HepG2 (cell line): Measurements from ENCODE around the gene SGMS1. TPM values are rescaled to one million over a fixed set of nuclear protein-coding genes. Genes with fewer than 3 reads are reported as not detected.

Experiments used
- ATAC-seq: fragments of 200-7000 bp; cut with Tn5 transposase; 3 replicates; pipeline ENCODE4 v1.9.1; 2020; ENCODE audit warnings: mild to moderate bottlenecking, moderate library complexity
- BruUV-seq: library from RNA; stranded (reverse); fragments of 400-500 nt; replicated peaks from 2 replicates; lab custom pipeline; 2021; lab: Mats Ljungman, UMichigan
- CTCF ChIA-PET: fragments of 300-600 bp; formaldehyde crosslinking; extraction: SDS; loops from one replicate; lab custom pipeline; 2021; ENCODE audit warnings: low total read pairs, inconsistent platforms, low intra/inter-chr PET ratio; lab: Yijun Ruan, JAX
- POLR2A ChIA-PET: fragments of 350-600 bp; sonication (Branson Sonifier 250); formaldehyde crosslinking; loops from one replicate; lab custom pipeline; 2020; ENCODE audit warnings: antibody characterized with exemption, inconsistent platforms; lab: Yijun Ruan, JAX
- DNase-seq: peaks from one replicate; pipeline ENCODE4 v3.0.0-alpha.2; 2015; ENCODE audit warnings: low spot score
- FAIRE-seq: peaks from 3 replicates; lab custom pipeline; 2011; peaks lifted over from hg19 to GRCh38; lab: Jason Lieb, UNC
- H2AFZ ChIP-seq: one replicate; pipeline ENCODE4 v1.6.1; 2011; ENCODE audit warnings: low read length, inconsistent platforms
- H3K27ac ChIP-seq: fragments of 300-600 bp; 3 replicates; pipeline ENCODE4 v1.8.0; 2011; ENCODE audit warnings: mixed run types, mild to moderate bottlenecking, mixed read lengths, low read length, inconsistent platforms; ENCODE audit not compliant: insufficient read depth; ENCODE audit errors: extremely low read length
- H3K27me3 ChIP-seq, 2 experiments: fragments of 200-600 bp in 1 of 2; 2 replicates in 1 of 2; 3 replicates in 1 of 2; pipeline versions ENCODE4 v1.6.0 to v1.8.0; 2011; ENCODE audit warnings: low read length in 2 of 2, mild to moderate bottlenecking in 2 of 2, moderate library complexity in 2 of 2, inconsistent platforms in 1 of 2; ENCODE audit not compliant: insufficient read depth in 2 of 2, control insufficient read depth in 1 of 2
- H3K36me3 ChIP-seq, 2 experiments: fragments of 200-600 bp in 1 of 2; replicated peaks in 1 of 2; 2 replicates in 1 of 2; 3 replicates in 1 of 2; pipeline versions ENCODE4 v1.5.1 to v1.8.0; 2011; ENCODE audit warnings: low read length in 2 of 2, inconsistent platforms in 1 of 2; ENCODE audit not compliant: insufficient read depth in 2 of 2, control insufficient read depth in 1 of 2
- H3K4me1 ChIP-seq: 2 replicates; pipeline ENCODE4 v1.5.1; 2012; ENCODE audit warnings: low read length, inconsistent platforms; ENCODE audit not compliant: insufficient read depth
- H3K4me2 ChIP-seq: 2 replicates; pipeline ENCODE4 v1.6.0; 2011; ENCODE audit warnings: low read depth, low read length, inconsistent platforms
- H3K4me3 ChIP-seq, 3 experiments: fragments of 200-600 bp in 1 of 3; sonication (generic), shearing (Covaris generic) in 1 of 3; replicated peaks in 1 of 3; 2 replicates each; pipeline ENCODE4 v1.5.1; 2011 to 2016; ENCODE audit warnings: low read length in 3 of 3, inconsistent platforms in 2 of 3, low read depth in 2 of 3, mild to moderate bottlenecking in 2 of 3, control low read depth in 1 of 3, mixed read lengths in 1 of 3; ENCODE audit not compliant: insufficient read depth in 1 of 3
- H3K79me2 ChIP-seq: one replicate; pipeline ENCODE4 v1.6.1; 2011; ENCODE audit warnings: low read length, inconsistent platforms; ENCODE audit not compliant: insufficient read depth
- H3K9ac ChIP-seq: 2 replicates; pipeline ENCODE4 v1.6.0; 2011; ENCODE audit warnings: mild to moderate bottlenecking, low read depth, low read length, inconsistent platforms; ENCODE audit not compliant: insufficient read depth
- H3K9me3 ChIP-seq: 2 replicates; pipeline ENCODE4 v1.5.1; 2012; ENCODE audit warnings: mild to moderate bottlenecking, low read length
- H4K20me1 ChIP-seq: 2 replicates; pipeline ENCODE4 v1.6.0; 2011; ENCODE audit warnings: inconsistent platforms, mild to moderate bottlenecking, low read length, moderate library complexity; ENCODE audit not compliant: insufficient read depth
- HES4 ChIP-seq: sonication (generic); formaldehyde crosslinking; IDR thresholded peaks from 2 replicates; pipeline ENCODE4 v1.9.0; 2021; ENCODE audit warnings: mild to moderate bottlenecking, missing genetic modification reagents, borderline replicate concordance
- HNRNPL ChIP-seq: fragments of 200-400 bp; formaldehyde crosslinking; IDR thresholded peaks from 2 replicates; pipeline ENCODE4 v1.6.1; 2017; ENCODE audit warnings: mild to moderate bottlenecking, low read depth, low read length
- KDM2A ChIP-seq: sonication (generic); formaldehyde crosslinking; IDR thresholded peaks from 2 replicates; pipeline ENCODE4 v1.4.0; 2020; ENCODE audit warnings: low read depth, missing genetic modification reagents, borderline replicate concordance
- MED1 ChIP-seq: sonication (generic); formaldehyde crosslinking; IDR thresholded peaks from 2 replicates; pipeline ENCODE4 v1.4.0; 2020; ENCODE audit warnings: missing genetic modification reagents
- MTA3 ChIP-seq: sonication (generic); formaldehyde crosslinking; IDR thresholded peaks from 2 replicates; pipeline ENCODE4 v1.4.0; 2020; ENCODE audit warnings: missing genetic modification reagents
- NFE2L1 ChIP-seq: sonication (generic); formaldehyde crosslinking; IDR thresholded peaks from 2 replicates; pipeline ENCODE4 v1.4.0; 2020; ENCODE audit warnings: missing genetic modification reagents, mild to moderate bottlenecking, borderline replicate concordance
- SKI ChIP-seq: fragments of 450-650 bp; IDR thresholded peaks from one replicate; pipeline ENCODE4 v1.6.1; 2018; ENCODE audit warnings: mild to moderate bottlenecking; ENCODE audit not compliant: partially characterized antibody
- SNAI1 ChIP-seq: sonication (generic); formaldehyde crosslinking; IDR thresholded peaks from 2 replicates; pipeline ENCODE4 v1.5.0; 2020; ENCODE audit warnings: mild to moderate bottlenecking, missing genetic modification reagents, borderline replicate concordance
- ZNF256 ChIP-seq: sonication (generic); formaldehyde crosslinking; conservative IDR thresholded peaks from 2 replicates; pipeline ENCODE4 v1.4.0; 2020; ENCODE audit warnings: missing genetic modification reagents
- ZNF446 ChIP-seq: sonication (generic); formaldehyde crosslinking; IDR thresholded peaks from 2 replicates; pipeline ENCODE4 v1.5.0; 2020; ENCODE audit warnings: mild to moderate bottlenecking, missing genetic modification reagents
- ZNF557 ChIP-seq: sonication (generic); formaldehyde crosslinking; IDR thresholded peaks from 2 replicates; pipeline ENCODE4 v1.4.0; 2020; ENCODE audit warnings: missing genetic modification reagents
- ZNF737 ChIP-seq: sonication (generic); formaldehyde crosslinking; IDR thresholded peaks from 2 replicates; pipeline ENCODE4 v1.5.0; 2020; ENCODE audit warnings: missing genetic modification reagents, mild to moderate bottlenecking, borderline replicate concordance
- ZNF75D ChIP-seq: sonication (generic); formaldehyde crosslinking; IDR thresholded peaks from 2 replicates; pipeline ENCODE4 v1.8.1; 2023; ENCODE audit warnings: missing genetic modification reagents, mild to moderate bottlenecking, borderline replicate concordance
- ZNF768 ChIP-seq: sonication (generic); formaldehyde crosslinking; IDR thresholded peaks from 2 replicates; pipeline ENCODE4 v1.4.0; 2020; ENCODE audit warnings: missing genetic modification reagents
- WGBS: methylation state at CpG from one replicate; pipeline ENCODE4 v1.1.6; 2017; ENCODE audit warnings: low lambda C conversion rate; 5-methylcytosine and 5-hydroxymethylcytosine counted together
- in situ Hi-C: cut with HindIII; loops from 2 replicates; pipeline ENCODE4 v1.10.0; 2017; ENCODE audit warnings: low pct_unique_long_range_greater_than_20kb; ENCODE audit not compliant: extremely low pct_ligation_motif_present
- intact Hi-C: fragments of 100-400 bp; cut with micrococcal nuclease; formaldehyde crosslinking; loops from one replicate; pipeline ENCODE4 v1.10.0; 2022; ENCODE audit not compliant: unreplicated experiment
- polyA plus RNA-seq, 8 experiments: library from polyadenylated mRNA; depleted of rRNA in 3 of 8; stranded (reverse) in 7 of 8; unstranded in 1 of 8; fragments of >200 nt; fragmentation: Illumina TruSeq in 4 of 8; extraction: Trizol in 4 of 8; gene quantifications; 2 replicates each; pipeline versions ENCODE4 v1.2.1 to v1.2.3, GENCODE V29; 2011 to 2016; ENCODE audit warnings: low read depth in 4 of 8, missing spikeins in 1 of 8, mixed read lengths in 1 of 8; ENCODE audit not compliant: insufficient read depth in 1 of 8
- total RNA-seq, 5 experiments: library from RNA; depleted of rRNA; stranded (reverse); fragments of >200 nt; fragmentation: Illumina TruSeq; extraction: Trizol; gene quantifications; 2 replicates each; pipeline ENCODE4 v1.2.3, GENCODE V29; 2016; ENCODE audit warnings: low read depth in 1 of 5
- TF ChIP-seq, protein P1 (sequence below): sonication (generic); formaldehyde crosslinking; IDR thresholded peaks from 2 replicates; pipeline ENCODE4 v1.9.0; 2022; ENCODE audit warnings: low read depth, missing genetic modification reagents
- TF ChIP-seq, protein P2 (sequence below): sonication (generic); formaldehyde crosslinking; conservative IDR thresholded peaks from 2 replicates; pipeline ENCODE4 v1.8.0; 2022; ENCODE audit warnings: missing genetic modification reagents
- TF ChIP-seq, protein P3 (sequence below): sonication (generic); formaldehyde crosslinking; IDR thresholded peaks from 2 replicates; pipeline ENCODE4 v1.8.0; 2022; ENCODE audit warnings: missing genetic modification reagents, low read depth, mild to moderate bottlenecking, borderline replicate concordance

The SGMS1 gene
- total and polyA plus RNA-seq, 2 of the 13 experiments (the other 11 are each of a cell fraction or from before 2014, with no cell fraction given) = 6.5 to 15.1 TPM

DNA sequence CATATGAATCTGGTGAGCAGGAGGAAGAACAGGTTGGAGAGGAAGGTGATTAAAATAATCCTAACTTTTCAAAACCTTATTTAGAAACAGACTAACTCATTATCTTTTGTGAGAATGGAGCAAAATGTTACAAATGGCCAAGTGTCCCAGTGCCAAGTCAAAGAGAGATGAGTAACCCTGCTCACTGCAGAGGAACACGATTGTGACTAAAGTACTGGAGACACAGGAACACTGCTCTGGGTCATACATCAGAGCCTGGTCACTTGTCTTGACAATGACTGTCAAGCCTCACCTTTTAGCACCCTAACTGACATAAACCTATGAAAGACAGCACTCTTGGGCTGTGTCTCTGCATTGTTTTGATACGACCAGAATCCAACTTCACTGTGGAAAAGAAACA lies 108.8 kb downstream of the SGMS1 start:
- CTCF ChIA-PET = no interaction called here
- 0 out of 5 replicates have a peak, but pooled peaks cover 0 to 3% of the 10 kb centered on the region in 2 experiments for H3K36me3 ChIP-seq
- DNase-seq = no peak
- H2AFZ ChIP-seq = no peak overlapping the region
- H3K9me3 ChIP-seq = no peaks in the 10 kb centered on the region
- H3K79me2 ChIP-seq = peaks cover 2% of the 10 kb centered on the region
- no peak for TF ChIP-seq ZNF75D (CRISPR knock-in tag)
- TF ChIP-seq NFE2L1 (CRISPR knock-in tag) = no peak
- TF ChIP-seq ZNF737 = no peak
- TF ChIP-seq ZNF446 (CRISPR knock-in tag) = no peak
- TF ChIP-seq, protein P1, sequence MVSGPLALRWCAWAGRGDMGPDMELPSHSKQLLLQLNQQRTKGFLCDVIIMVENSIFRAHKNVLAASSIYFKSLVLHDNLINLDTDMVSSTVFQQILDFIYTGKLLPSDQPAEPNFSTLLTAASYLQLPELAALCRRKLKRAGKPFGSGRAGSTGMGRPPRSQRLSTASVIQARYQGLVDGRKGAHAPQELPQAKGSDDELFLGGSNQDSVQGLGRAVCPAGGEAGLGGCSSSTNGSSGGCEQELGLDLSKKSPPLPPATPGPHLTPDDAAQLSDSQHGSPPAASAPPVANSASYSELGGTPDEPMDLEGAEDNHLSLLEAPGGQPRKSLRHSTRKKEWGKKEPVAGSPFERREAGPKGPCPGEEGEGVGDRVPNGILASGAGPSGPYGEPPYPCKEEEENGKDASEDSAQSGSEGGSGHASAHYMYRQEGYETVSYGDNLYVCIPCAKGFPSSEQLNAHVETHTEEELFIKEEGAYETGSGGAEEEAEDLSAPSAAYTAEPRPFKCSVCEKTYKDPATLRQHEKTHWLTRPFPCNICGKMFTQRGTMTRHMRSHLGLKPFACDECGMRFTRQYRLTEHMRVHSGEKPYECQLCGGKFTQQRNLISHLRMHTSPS (CRISPR knock-in tag) = no peak
- no peak for ATAC-seq
- intact Hi-C loops = no loop called here
- no peaks in the 10 kb centered on the region for H3K27me3 ChIP-seq
- no peak overlapping the region for H3K27ac ChIP-seq
- no TSS peak for BruUV-seq
- FAIRE-seq = no peak
- H3K4me2 ChIP-seq = no peak overlapping the region
- peaks cover 31% of the 10 kb centered on the region for H3K4me1 ChIP-seq
- H3K4me3 ChIP-seq = no peak overlapping the region
- 90% methylated on average over 2 of the region's 2 CpGs for WGBS
- no peaks in the 10 kb centered on the region for H4K20me1 ChIP-seq
- POLR2A ChIA-PET = no interaction called here
- in situ Hi-C loops = no loop called here
- no peak overlapping the region for H3K9ac ChIP-seq

DNA sequence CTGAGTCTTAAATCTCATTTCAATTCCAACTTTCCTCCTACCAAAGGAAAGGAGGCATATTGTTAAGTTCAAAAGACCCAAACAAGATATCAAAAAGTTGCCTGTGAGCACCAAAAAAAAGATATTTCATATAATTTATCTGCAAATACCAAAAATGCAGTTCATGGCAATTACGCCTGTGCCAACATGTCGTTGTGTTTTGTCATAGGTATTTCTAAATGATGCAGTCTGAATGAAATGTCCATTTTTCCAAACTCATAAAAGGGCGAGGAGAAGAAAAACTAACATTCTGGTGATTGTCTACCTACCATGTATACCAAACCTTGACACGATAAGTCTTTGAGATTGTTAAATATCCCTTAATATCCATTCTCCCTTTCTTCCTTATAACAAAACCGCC lies 109.8 kb downstream of the SGMS1 start:
- Histone ChIP-seq H3K9me3 (no peaks in the 10 kb centered on the region), H3K36me3 (0 out of 5 replicates have a peak, but pooled peaks cover 0 to 3% of the 10 kb centered on the region in 2 experiments), H3K79me2 (peaks cover 2% of the 10 kb centered on the region), H4K20me1 (no peaks in the 10 kb centered on the region), H2AFZ (no peak overlapping the region), H3K4me1 (peaks cover 41% of the 10 kb centered on the region), H3K4me3 (no peak overlapping the region), H3K27me3 (no peaks in the 10 kb centered on the region), H3K9ac (no peak overlapping the region), H3K27ac (no peak overlapping the region), H3K4me2 (no peak overlapping the region)
- BruUV-seq = no TSS peak
- POLR2A ChIA-PET = no interaction called here
- no peak for FAIRE-seq
- in situ Hi-C loops = no loop called here
- no peak for ATAC-seq
- intact Hi-C loops = no loop called here
- no peak for DNase-seq
- 79% methylated on average over 5 of the region's 5 CpGs for WGBS
- CTCF ChIA-PET = no interaction called here
- TF ChIP-seq HES4 (CRISPR knock-in tag) (no peak), SNAI1 (CRISPR knock-in tag) (no peak), ZNF768 (no peak), ZNF557 (CRISPR knock-in tag) (no peak), MTA3 (CRISPR knock-in tag) (no peak), ZNF256 (no peak), MED1 (CRISPR knock-in tag) (no peak), HNRNPL (no peak), KDM2A (no peak), SKI (no peak)
- TF ChIP-seq, protein P2, sequence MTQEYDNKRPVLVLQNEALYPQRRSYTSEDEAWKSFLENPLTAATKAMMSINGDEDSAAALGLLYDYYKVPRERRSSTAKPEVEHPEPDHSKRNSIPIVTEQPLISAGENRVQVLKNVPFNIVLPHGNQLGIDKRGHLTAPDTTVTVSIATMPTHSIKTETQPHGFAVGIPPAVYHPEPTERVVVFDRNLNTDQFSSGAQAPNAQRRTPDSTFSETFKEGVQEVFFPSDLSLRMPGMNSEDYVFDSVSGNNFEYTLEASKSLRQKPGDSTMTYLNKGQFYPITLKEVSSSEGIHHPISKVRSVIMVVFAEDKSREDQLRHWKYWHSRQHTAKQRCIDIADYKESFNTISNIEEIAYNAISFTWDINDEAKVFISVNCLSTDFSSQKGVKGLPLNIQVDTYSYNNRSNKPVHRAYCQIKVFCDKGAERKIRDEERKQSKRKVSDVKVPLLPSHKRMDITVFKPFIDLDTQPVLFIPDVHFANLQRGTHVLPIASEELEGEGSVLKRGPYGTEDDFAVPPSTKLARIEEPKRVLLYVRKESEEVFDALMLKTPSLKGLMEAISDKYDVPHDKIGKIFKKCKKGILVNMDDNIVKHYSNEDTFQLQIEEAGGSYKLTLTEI (CRISPR knock-in tag) = no peak
- TF ChIP-seq, protein P3, sequence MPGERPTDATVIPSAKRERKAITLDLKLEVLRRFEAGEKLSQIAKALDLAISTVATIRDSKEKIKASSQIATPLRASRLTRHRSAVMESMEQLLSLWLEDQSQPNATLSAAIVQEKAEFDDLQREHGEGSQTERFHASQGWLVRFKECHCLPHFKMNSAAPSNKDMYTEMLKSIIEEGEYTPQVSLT (CRISPR knock-in tag) = no peak
